GM12891 (cell line): ENCODE measurements around the gene PMPCA.

ENCODE experiments used
- POLR2A ChIP-seq: IDR thresholded peaks from 2 replicates; pipeline ENCODE4 v1.6.1; 2011; ENCODE audit warnings: low read depth, low read length, control low read depth
- POLR2AphosphoS5 ChIP-seq: IDR thresholded peaks from 2 replicates; pipeline ENCODE4 v1.6.1; 2011; ENCODE audit warnings: low read depth, low read length, control low read depth
- TAF1 ChIP-seq: IDR thresholded peaks from 2 replicates; pipeline ENCODE4 v1.6.1; 2011; ENCODE audit warnings: low read depth, low read length, control low read depth

- no peak for TF ChIP-seq POLR2A
- no peak for TF ChIP-seq POLR2AphosphoS5
- TF ChIP-seq TAF1: no peak
Measured at GRCh38 chr9:136465500-136466154, 55.2 kb downstream of the PMPCA start.
